Neural cell (in vitro differentiated cells): ENCODE data around the gene P4HA3. TPM values are rescaled to one million over a fixed set of nuclear protein-coding genes. Genes with fewer than 3 reads are reported as not detected.

Source experiments
- H2AFZ ChIP-seq: fragments of 200-600, 300-800 bp; sonication (generic), shearing (Covaris generic); 2 replicates; pipeline ENCODE4 v1.6.0; 2014; ENCODE audit warnings: low read depth, mild to moderate bottlenecking, antibody characterized with exemption, low read length, moderate library complexity
- H3F3A ChIP-seq: fragments of 200-600 bp; shearing (Covaris generic); 2 replicates; pipeline ENCODE4 v1.6.1; 2016; ENCODE audit warnings: mild to moderate bottlenecking, moderate library complexity, mixed read lengths, antibody characterized with exemption, low read length; ENCODE audit not compliant: insufficient read depth, poor library complexity, severe bottlenecking
- H3K27ac ChIP-seq: fragments of 200-600, 300-800 bp; sonication (generic), shearing (Covaris generic); 2 replicates; pipeline ENCODE4 v1.5.1; 2014; ENCODE audit warnings: mild to moderate bottlenecking, low read length, moderate library complexity
- H3K27me3 ChIP-seq: fragments of 300-800, 200-600 bp; sonication (generic), shearing (Covaris generic); 2 replicates; pipeline ENCODE4 v1.6.0; 2014; ENCODE audit warnings: mild to moderate bottlenecking, low read depth, low read length, moderate library complexity; ENCODE audit not compliant: insufficient read depth
- H3K36me3 ChIP-seq: fragments of 300-800, 200-600 bp; sonication (generic), shearing (Covaris generic); 2 replicates; pipeline ENCODE4 v1.5.1; 2014; ENCODE audit warnings: mild to moderate bottlenecking, antibody characterized with exemption, low read length, moderate library complexity; ENCODE audit not compliant: insufficient read depth
- H3K4me2 ChIP-seq: fragments of 300-800, 200-600 bp; sonication (generic), shearing (Covaris generic); 2 replicates; pipeline ENCODE4 v1.6.0; 2014; ENCODE audit warnings: mild to moderate bottlenecking, low read length
- H3K4me3 ChIP-seq: fragments of 300-800, 200-600 bp; sonication (generic), shearing (Covaris generic); 2 replicates; pipeline ENCODE4 v1.5.1; 2014; ENCODE audit warnings: mild to moderate bottlenecking, low read length, moderate library complexity
- H3K79me2 ChIP-seq: fragments of 200-600 bp; shearing (Covaris generic); replicated peaks from 2 replicates; pipeline ENCODE4 v1.6.0; 2014; ENCODE audit warnings: mild to moderate bottlenecking, low read length, moderate library complexity; ENCODE audit not compliant: insufficient read depth
- H3K9ac ChIP-seq: fragments of 300-800, 200-600 bp; sonication (generic), shearing (Covaris generic); 2 replicates; pipeline ENCODE4 v1.6.1; 2016; ENCODE audit warnings: mild to moderate bottlenecking, low read length, mixed read lengths
- H3K9me2 ChIP-seq: fragments of 200-600 bp; shearing (Covaris generic); 2 replicates; pipeline ENCODE4 v1.6.1; 2016; ENCODE audit warnings: mild to moderate bottlenecking, low read length, mixed read lengths; ENCODE audit not compliant: insufficient read depth
- H3K9me3 ChIP-seq: fragments of 200-600, 300-800 bp; sonication (generic), shearing (Covaris generic); 2 replicates; pipeline ENCODE4 v1.6.1; 2016; ENCODE audit warnings: mild to moderate bottlenecking, mixed run types, low read length, moderate library complexity, mixed read lengths
- H4K20me1 ChIP-seq: fragments of 200-600 bp; shearing (Covaris generic); 2 replicates; pipeline ENCODE4 v1.6.1; 2016; ENCODE audit warnings: mild to moderate bottlenecking, mixed run types; ENCODE audit not compliant: insufficient read depth
- CTCF ChIP-seq: fragments of 450-650 bp; IDR thresholded peaks from 2 replicates; pipeline ENCODE4 v1.5.1; 2014; ENCODE audit warnings: antibody characterized with exemption, mild to moderate bottlenecking, moderate library complexity; ENCODE audit not compliant: poor library complexity, severe bottlenecking
- EP300 ChIP-seq: fragments of 450-650 bp; conservative IDR thresholded peaks from 2 replicates; pipeline ENCODE4 v1.6.1; 2014; ENCODE audit warnings: antibody characterized with exemption, mild to moderate bottlenecking, moderate library complexity; ENCODE audit not compliant: poor library complexity, severe bottlenecking
- EZH2 ChIP-seq: fragments of 200-600, 300-800 bp; shearing (Covaris generic), sonication (generic); IDR thresholded peaks from 2 replicates; pipeline ENCODE4 v1.6.1; 2014; ENCODE audit warnings: antibody characterized with exemption, low read length, borderline replicate concordance, mild to moderate bottlenecking; ENCODE audit not compliant: insufficient read depth, poor library complexity, severe bottlenecking
- MXI1 ChIP-seq: fragments of 450-650 bp; conservative IDR thresholded peaks from 2 replicates; pipeline ENCODE4 v1.6.1; 2014; ENCODE audit warnings: antibody characterized with exemption, mild to moderate bottlenecking; ENCODE audit not compliant: poor library complexity, severe bottlenecking
- POLR2AphosphoS5 ChIP-seq: IDR thresholded peaks from 2 replicates; pipeline ENCODE4 v1.6.1; 2012
- RAD21 ChIP-seq: fragments of 450-650 bp; conservative IDR thresholded peaks from 2 replicates; pipeline ENCODE4 v1.6.1; 2014; ENCODE audit warnings: antibody characterized with exemption, mild to moderate bottlenecking, moderate library complexity
- REST ChIP-seq: IDR thresholded peaks from 2 replicates; pipeline ENCODE4 v1.6.1; 2012; ENCODE audit warnings: borderline replicate concordance
- SMC3 ChIP-seq: fragments of 450-650 bp; conservative IDR thresholded peaks from 2 replicates; pipeline ENCODE4 v1.6.1; 2014; ENCODE audit warnings: antibody characterized with exemption, mild to moderate bottlenecking, moderate library complexity; ENCODE audit not compliant: poor library complexity
- TAF1 ChIP-seq: IDR thresholded peaks from 2 replicates; pipeline ENCODE4 v1.6.1; 2012; ENCODE audit warnings: low read depth
- polyA plus RNA-seq: library from polyadenylated mRNA; depleted of rRNA; stranded (reverse); fragments of >200 nt; gene quantifications from 2 replicates; pipeline ENCODE4 v1.2.3, GENCODE V29; 2014

Gene P4HA3
- polyA plus RNA-seq, 1 donor from 2014 or later: not detected

DNA sequence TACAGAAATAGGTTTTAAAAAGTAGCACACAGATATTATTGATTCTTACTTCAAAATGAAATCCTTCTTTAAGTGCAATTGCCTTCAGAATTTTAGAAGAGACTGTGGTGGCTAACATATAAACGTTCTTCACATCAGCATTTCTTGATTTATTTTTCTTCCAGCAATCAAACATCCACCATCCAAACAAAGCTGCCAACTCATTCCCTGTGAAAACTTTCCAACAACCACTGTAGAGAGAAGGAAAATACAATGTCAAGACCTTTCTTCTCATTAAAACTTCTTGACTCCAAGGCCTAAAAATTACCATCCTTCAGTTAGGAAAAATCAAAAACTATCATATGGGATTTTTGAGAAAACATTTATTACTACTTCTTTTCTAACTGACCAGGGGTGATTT lies 34.0 kb upstream of the P4HA3 start:
- H2AFZ ChIP-seq: no peak overlapping the region
- H3K9ac ChIP-seq: no peak overlapping the region
- TF ChIP-seq TAF1 (no peak), EP300 (no peak), MXI1 (no peak), REST (no peak), EZH2 (no peak), RAD21 (no peak), SMC3 (no peak), POLR2AphosphoS5 (no peak), CTCF (no peak)
- H3F3A ChIP-seq: no peaks in the 10 kb centered on the region
- no peak overlapping the region for H3K4me2 ChIP-seq
- no peaks in the 10 kb centered on the region for H3K79me2 ChIP-seq
- H4K20me1 ChIP-seq: no peaks in the 10 kb centered on the region
- no peaks in the 10 kb centered on the region for H3K27me3 ChIP-seq
- H3K27ac ChIP-seq: no peak overlapping the region
- H3K4me3 ChIP-seq: no peak overlapping the region
- peaks cover 24% of the 10 kb centered on the region for H3K36me3 ChIP-seq
- no peaks in the 10 kb centered on the region for H3K9me2 ChIP-seq
- no peaks in the 10 kb centered on the region for H3K9me3 ChIP-seq

GRCh38 chr11:74341921-74342320 lies 30.5 kb upstream of the P4HA3 start:
- Histone ChIP-seq H3K36me3 (peaks cover 26% of the 10 kb centered on the region), H4K20me1 (no peaks in the 10 kb centered on the region), H2AFZ (no peak overlapping the region), H3K4me3 (no peak overlapping the region), H3K4me2 (no peak overlapping the region), H3K9me3 (no peaks in the 10 kb centered on the region), H3F3A (no peaks in the 10 kb centered on the region), H3K9me2 (no peaks in the 10 kb centered on the region), H3K27ac (no peak overlapping the region), H3K79me2 (no peaks in the 10 kb centered on the region), H3K9ac (no peak overlapping the region), H3K27me3 (no peaks in the 10 kb centered on the region)
- TF ChIP-seq SMC3 (no peak), TAF1 (no peak)

GRCh38 chr11:74339619-74340018 lies 28.2 kb upstream of the P4HA3 start:
- Histone ChIP-seq H3K27ac (no peak overlapping the region), H3F3A (no peaks in the 10 kb centered on the region), H3K9ac (no peak overlapping the region), H3K27me3 (no peaks in the 10 kb centered on the region), H3K36me3 (peaks cover 21% of the 10 kb centered on the region), H2AFZ (no peak overlapping the region), H3K79me2 (no peaks in the 10 kb centered on the region), H3K9me2 (no peaks in the 10 kb centered on the region), H4K20me1 (no peaks in the 10 kb centered on the region), H3K4me2 (no peak overlapping the region), H3K4me3 (no peak overlapping the region), H3K9me3 (no peaks in the 10 kb centered on the region)
- TF ChIP-seq REST (no peak), CTCF (no peak), EZH2 (no peak), SMC3 (no peak), RAD21 (no peak), EP300 (no peak), TAF1 (no peak), POLR2AphosphoS5 (no peak), MXI1 (no peak)
